HG03025 (cell line): Measurements from ENCODE around the gene RGL4.
"Not testable (repeated sequence)": the region's sequence is repeated elsewhere in the genome, so short reads cannot be mapped to it uniquely, and the experiment has no call there.

ENCODE experiments used
- ATAC-seq: cut with Tn5 transposase; IDR thresholded peaks from one replicate; pipeline ENCODE4 v1.9.1; 2021; ENCODE audit warnings: mild to moderate bottlenecking, moderate library complexity; ENCODE audit not compliant: unreplicated experiment, low FRiP score

The RGL4 gene, protein sequence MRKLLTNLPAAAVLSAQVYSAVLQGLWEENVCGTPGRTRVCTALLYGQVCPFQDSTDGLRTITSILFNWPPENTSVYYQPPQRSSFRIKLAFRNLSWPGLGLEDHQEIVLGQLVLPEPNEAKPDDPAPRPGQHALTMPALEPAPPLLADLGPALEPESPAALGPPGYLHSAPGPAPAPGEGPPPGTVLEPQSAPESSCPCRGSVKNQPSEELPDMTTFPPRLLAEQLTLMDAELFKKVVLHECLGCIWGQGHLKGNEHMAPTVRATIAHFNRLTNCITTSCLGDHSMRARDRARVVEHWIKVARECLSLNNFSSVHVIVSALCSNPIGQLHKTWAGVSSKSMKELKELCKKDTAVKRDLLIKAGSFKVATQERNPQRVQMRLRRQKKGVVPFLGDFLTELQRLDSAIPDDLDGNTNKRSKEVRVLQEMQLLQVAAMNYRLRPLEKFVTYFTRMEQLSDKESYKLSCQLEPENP

GRCh38 chr22:23690713-23691112, at the start of gene RGL4:
TSS of gene RGL4 (plus strand) at chr22:23691013. CDS start at chr22:23692031, 1,018 bp downstream.
- ATAC-seq, result no peak

- ATAC-seq, result not testable (repeated sequence)
Observed at GRCh38 chr22:23646526-23646925, 44.3 kb upstream of the RGL4 start.

- ATAC-seq, result no peak
Observed at GRCh38 chr22:23649071-23649501, 41.7 kb upstream of the RGL4 start.

GRCh38 chr22:23651676-23652075, 39.1 kb upstream of the RGL4 start:
- no peak for ATAC-seq

- no peak for ATAC-seq
Observed at GRCh38 chr22:23652286-23652685, 38.5 kb upstream of the RGL4 start.

DNA sequence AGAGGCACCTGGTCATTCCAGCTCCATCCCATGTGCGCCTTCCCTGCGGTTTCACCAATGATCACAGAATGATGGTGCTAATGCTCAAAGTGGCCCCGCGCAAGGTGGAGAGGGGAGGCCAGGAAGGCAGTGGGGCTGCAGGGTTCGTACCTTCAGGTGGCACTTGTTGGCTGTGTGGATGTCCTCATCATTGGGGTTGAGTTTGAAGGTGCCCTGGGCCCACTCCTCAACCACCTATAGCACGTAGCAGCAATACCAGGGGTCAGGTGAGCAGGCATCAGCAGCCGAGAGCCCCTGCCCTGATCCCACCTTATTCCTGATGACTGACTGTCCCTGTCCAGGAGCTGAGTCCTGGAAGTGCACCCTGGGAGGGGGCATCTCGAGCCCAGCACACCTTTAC, 38.1 kb upstream of the RGL4 start:
- ATAC-seq, result no peak

DNA sequence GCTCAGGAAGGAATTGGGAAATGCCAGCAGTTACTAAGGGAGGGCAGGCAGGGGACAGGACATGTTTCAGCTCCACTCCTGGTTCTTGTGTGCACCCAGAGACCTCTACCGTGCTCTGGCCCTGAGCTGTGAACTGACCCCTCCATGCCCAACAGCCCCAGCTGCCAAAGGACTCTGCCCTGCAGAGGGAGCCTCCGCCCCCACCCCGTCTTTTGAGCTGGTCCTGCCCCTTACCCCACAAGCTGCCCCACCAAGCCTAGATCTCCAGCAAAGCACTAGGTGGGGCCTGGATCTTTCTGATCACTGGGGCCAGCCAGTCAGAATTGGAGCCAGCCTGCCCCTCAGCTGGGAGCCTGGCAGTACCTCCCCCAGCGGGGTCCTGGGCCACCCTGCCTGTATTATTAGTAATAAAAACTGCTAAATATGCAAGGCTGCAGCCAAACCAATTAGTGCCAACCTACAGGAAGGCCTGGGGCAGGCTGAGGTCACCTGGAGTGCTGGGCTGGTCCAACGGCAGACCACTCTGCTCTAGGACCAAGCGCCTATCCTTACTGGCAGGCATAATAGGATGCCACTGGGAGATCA, 34.8 kb upstream of the RGL4 start:
- ATAC-seq, result no peak

- no peak for ATAC-seq
Observed at GRCh38 chr22:23657727-23658126, 33.1 kb upstream of the RGL4 start.

- ATAC-seq, result not testable (repeated sequence)
Observed at GRCh38 chr22:23660381-23660780, 30.4 kb upstream of the RGL4 start.

DNA sequence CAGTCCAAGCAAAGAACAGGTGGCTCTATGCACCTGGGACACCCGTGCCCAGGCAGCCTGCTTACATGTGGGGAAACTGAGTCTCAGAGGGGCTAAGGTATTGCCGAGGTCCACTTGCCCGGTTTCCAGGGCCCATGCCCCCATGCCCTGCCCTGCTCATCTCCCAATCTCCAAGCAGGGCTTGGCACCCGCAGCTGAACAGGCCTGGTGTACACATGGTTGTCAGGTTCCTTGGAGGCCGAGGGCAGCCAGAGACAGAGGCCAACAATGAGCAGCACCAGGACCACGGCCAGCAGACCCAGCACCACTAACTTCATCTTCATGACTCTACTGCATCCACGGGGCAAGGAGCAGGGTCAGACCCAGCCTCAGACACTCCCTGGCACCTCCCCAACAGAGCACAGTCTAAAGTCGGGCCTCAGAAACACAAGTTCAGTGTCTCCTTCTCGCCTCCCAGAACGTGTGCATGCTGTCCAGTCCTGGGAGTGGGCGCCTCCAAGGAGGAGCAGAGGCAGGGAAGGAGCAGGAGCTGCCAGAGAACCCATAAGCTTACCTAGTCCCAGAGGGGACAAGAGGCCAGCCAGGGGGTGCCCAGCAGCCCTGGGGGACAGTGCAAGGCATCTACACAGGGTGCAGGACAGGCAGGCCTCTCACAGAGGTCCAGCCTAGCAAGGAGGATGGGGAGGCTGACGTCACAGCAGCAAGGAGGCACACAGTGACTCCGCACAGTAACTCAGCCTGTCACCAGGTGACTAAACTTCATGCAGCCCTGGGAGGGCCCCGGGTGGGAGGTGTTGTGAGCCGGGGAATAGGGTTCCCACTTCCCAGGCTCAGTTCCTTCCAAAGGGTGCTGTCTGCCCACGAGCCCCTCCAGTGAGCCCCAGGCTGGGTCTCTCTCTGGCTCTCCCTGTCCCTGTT, 20.2 kb upstream of the RGL4 start:
- no peak for ATAC-seq

DNA sequence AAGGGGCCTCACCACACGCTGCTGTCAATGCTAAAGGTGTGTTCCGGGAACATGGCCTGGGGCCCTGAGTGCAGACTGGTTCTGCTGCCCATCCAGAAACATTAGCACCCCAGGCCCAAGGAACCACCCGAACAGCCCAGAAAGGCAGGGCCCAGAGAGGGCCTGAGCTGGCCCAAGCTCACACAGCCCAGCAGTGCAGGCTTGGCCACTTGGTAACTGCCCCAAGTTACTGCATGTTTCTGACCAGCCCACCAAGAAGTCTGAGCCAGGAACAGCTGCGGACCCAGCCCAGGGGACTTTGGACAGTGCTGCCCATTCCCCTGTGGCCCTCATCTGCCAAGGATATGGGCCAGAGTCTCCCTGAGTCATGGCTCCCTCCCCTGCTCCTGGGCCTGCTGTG, 19.4 kb upstream of the RGL4 start:
- not testable (repeated sequence) for ATAC-seq

DNA sequence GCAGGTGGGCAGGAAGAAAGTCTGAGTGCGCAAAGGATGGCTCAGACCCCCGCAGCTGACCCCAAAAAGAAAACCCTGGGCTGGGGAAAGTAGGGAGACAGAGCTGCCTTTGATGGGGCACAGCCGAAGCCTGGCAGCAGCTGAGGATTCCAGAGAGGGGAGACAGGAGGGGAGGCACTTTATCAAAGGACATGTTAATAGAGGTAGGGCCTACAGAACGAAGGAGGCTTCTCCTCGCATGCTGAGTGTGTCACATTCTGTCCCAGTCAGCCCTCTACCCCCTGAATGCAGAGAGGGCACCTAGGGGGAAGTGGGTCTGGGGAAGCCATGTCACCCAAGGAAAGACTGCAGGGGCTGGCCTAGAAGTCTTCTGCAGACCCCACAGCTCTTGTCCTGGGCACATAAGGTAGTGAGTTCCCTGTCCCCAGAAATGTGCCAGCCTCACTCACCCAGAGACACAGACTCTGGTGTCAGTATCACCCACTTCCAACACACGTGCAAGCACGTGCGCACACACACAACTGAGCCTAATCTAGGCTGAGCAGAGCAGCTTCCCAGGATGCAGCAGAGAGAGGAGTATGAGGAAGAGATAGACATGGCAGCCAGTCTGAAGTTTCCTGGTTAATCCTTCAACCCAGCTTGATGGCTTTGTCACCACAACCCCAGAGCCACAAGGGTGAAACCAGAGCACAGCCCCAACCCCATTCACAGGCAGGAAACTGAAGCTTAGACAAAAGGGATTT, 18.3 kb upstream of the RGL4 start:
- not testable (repeated sequence) for ATAC-seq

GRCh38 chr22:23673050-23673620, 17.7 kb upstream of the RGL4 start:
- ATAC-seq, result no peak

- no peak for ATAC-seq
Observed at GRCh38 chr22:23673826-23674690, 16.8 kb upstream of the RGL4 start.

DNA sequence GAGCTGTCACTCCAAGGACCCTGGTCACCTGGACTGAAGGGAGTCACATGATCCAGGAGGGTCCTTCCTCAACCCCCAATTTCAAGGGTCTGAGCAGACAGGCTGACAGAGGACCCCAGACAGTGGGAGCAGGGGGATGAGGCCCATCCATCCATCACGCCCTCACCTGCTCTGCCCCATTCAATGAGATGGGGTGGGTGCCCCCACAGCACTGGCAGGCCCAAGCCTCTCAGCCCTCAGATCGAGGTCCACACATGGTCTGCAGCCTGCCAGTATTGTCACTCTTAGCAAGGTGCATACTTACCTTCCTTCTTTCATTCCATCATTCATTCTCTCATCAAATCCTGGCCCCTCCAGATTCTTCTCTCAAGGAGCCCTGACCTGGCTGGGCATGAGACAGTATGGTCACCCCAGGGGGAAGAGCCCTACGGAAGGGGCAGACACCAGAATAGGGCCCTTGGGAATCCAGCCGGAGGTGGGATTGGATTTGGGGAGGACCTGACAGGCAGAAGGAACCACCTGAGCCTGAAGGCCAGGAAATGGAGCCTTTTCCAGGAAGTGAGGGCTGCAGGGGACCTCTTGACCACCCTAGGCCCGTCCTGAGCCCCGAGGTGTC, 15.8 kb upstream of the RGL4 start:
- ATAC-seq, result not testable (repeated sequence)

DNA sequence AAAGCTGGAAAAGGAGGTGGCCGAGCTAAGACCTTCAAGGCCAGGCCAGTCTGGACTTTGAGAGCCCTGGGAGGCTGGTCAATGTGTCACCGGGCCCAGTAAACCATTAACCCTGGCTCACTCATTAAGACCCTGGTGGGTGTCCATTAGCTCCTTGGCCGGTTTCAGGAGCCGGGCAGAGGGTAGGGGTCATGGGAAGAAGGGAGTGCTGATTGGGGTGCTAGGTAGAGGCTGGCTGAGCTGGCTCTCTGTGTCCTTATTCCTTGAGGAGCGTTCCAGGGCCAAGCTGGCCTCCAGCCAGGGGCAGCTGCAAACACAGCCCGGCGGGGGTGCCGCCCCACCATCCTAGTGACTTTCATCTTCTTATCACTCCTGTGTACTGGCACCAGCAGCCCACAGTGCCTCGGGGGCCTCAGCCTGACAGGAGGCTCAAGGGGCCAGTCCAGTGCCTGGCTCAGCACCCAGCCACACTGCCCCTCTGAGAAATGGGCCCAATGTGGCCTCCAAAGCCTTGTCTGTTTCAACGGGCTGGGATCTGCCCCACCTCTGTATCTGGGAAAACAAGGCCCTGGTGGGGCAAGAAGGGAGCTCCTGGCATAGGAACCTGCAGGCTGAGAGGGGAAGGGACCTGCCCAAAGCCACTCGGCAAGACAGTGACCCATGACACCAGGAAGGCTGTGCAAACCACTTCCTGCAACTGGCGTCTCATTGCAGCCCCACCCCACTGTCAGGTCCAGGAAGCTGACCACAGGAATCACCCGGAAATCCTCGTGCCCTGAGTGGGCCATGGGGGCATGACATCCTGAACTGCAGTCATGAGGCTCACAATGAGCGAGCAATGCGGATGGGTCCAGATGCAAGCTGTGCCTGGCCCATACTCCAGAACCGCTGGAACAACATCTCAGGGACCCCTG, 15.1 kb upstream of the RGL4 start:
- no peak for ATAC-seq
